Trophoblast cell (in vitro differentiated cells and primary cell): ENCODE measurements around the gene GNGT2.

Experiments
- DNase-seq, 2 donors: peaks; one replicate each; pipeline ENCODE4 v3.0.0-alpha.2; 2016
- H2AFZ ChIP-seq: 2 replicates; pipeline ENCODE4 v1.6.1; 2013; ENCODE audit warnings: low read length, moderate library complexity, mild to moderate bottlenecking; ENCODE audit not compliant: insufficient read depth, poor library complexity
- H2AK5ac ChIP-seq: 2 replicates; pipeline ENCODE4 v1.6.1; 2013; ENCODE audit warnings: mild to moderate bottlenecking, low read length
- H2BK120ac ChIP-seq: 2 replicates; pipeline ENCODE4 v1.6.1; 2013; ENCODE audit warnings: low read length, mild to moderate bottlenecking, moderate library complexity; ENCODE audit not compliant: insufficient read depth, poor library complexity
- H2BK12ac ChIP-seq: 2 replicates; pipeline ENCODE4 v1.6.1; 2013; ENCODE audit warnings: mild to moderate bottlenecking, low read length, moderate library complexity
- H2BK5ac ChIP-seq: 2 replicates; pipeline ENCODE4 v1.6.1; 2013; ENCODE audit warnings: low read length, low read depth, moderate library complexity, mild to moderate bottlenecking; ENCODE audit not compliant: poor library complexity
- H3K14ac ChIP-seq: 2 replicates; pipeline ENCODE4 v1.6.1; 2013; ENCODE audit warnings: mild to moderate bottlenecking, low read length
- H3K18ac ChIP-seq: 2 replicates; pipeline ENCODE4 v1.6.1; 2013; ENCODE audit warnings: mild to moderate bottlenecking, low read length
- H3K23ac ChIP-seq: 2 replicates; pipeline ENCODE4 v1.6.1; 2013; ENCODE audit warnings: low read length
- H3K27ac ChIP-seq: 2 replicates; pipeline ENCODE4 v1.5.1; 2013; ENCODE audit warnings: low read depth, mild to moderate bottlenecking, inconsistent platforms, low read length, moderate library complexity
- H3K27me3 ChIP-seq: 2 replicates; pipeline ENCODE4 v1.6.1; 2013; ENCODE audit warnings: inconsistent platforms, mild to moderate bottlenecking, low read length, moderate library complexity; ENCODE audit not compliant: insufficient read depth
- H3K36me3 ChIP-seq, 2 experiments: 1 replicate in 1 of 2; 2 replicates in 1 of 2; pipeline ENCODE4 v1.6.1; 2013; ENCODE audit warnings: low read length in 2 of 2, mild to moderate bottlenecking in 2 of 2, moderate library complexity in 1 of 2; ENCODE audit not compliant: insufficient read depth in 2 of 2, control insufficient read depth in 1 of 2
- H3K4ac ChIP-seq: 2 replicates; pipeline ENCODE4 v1.6.1; 2013; ENCODE audit warnings: low read depth, mild to moderate bottlenecking, low read length, moderate library complexity
- H3K4me1 ChIP-seq, 2 experiments: 1 replicate in 1 of 2; 2 replicates in 1 of 2; pipeline ENCODE4 v1.6.1; 2013; ENCODE audit warnings: low read length in 2 of 2, mild to moderate bottlenecking in 2 of 2, moderate library complexity in 1 of 2; ENCODE audit not compliant: insufficient read depth in 2 of 2, control insufficient read depth in 1 of 2
- H3K4me2 ChIP-seq: 2 replicates; pipeline ENCODE4 v1.6.1; 2013; ENCODE audit warnings: inconsistent platforms, mild to moderate bottlenecking, low read length, moderate library complexity
- H3K4me3 ChIP-seq: 2 replicates; pipeline ENCODE4 v1.5.1; 2013; ENCODE audit warnings: mild to moderate bottlenecking, low read depth, low read length, inconsistent platforms
- H3K79me1 ChIP-seq: one replicate; pipeline ENCODE4 v1.6.1; 2013; ENCODE audit warnings: low read length
- H3K79me2 ChIP-seq: 2 replicates; pipeline ENCODE4 v1.6.1; 2013; ENCODE audit warnings: low read length, mild to moderate bottlenecking; ENCODE audit not compliant: control insufficient read depth, insufficient read depth, poor library complexity
- H3K9ac ChIP-seq: 2 replicates; pipeline ENCODE4 v1.6.1; 2013; ENCODE audit warnings: mild to moderate bottlenecking, low read length
- H3K9me3 ChIP-seq: 2 replicates; pipeline ENCODE4 v1.6.1; 2013; ENCODE audit warnings: low read depth, mild to moderate bottlenecking, control low read depth, inconsistent platforms, low read length; ENCODE audit not compliant: insufficient read depth
- H4K12ac ChIP-seq: 2 replicates; pipeline ENCODE4 v1.6.1; 2013; ENCODE audit warnings: low read depth, mild to moderate bottlenecking, low read length, moderate library complexity
- H4K8ac ChIP-seq: 2 replicates; pipeline ENCODE4 v1.6.1; 2013; ENCODE audit warnings: low read depth, mild to moderate bottlenecking, low read length, moderate library complexity
- H4K91ac ChIP-seq: one replicate; pipeline ENCODE4 v1.6.1; 2013; ENCODE audit warnings: low read depth, mild to moderate bottlenecking, low read length, moderate library complexity
- WGBS: extraction: QIAGEN DNeasy Blood & Tissue Kit; methylation state at CpG from one replicate; pipeline ENCODE4 v1.1.7; 2013; ENCODE audit warnings: missing lambda C conversion rate; ENCODE audit not compliant: insufficient read length, insufficient coverage; ENCODE audit errors: extremely low coverage; 5-methylcytosine and 5-hydroxymethylcytosine counted together

GNGT2 gene

GRCh38 chr17:49247944-49248343 is 37.6 kb upstream of the GNGT2 start:
- Histone ChIP-seq H2BK5ac (no peak overlapping the region), H3K9ac (no peak overlapping the region), H3K79me1 (peaks cover 3% of the 10 kb centered on the region), H3K36me3 (no peaks in the 10 kb centered on the region), H4K12ac (no peak overlapping the region), H3K14ac (no peak overlapping the region), H3K79me2 (no peaks in the 10 kb centered on the region), H3K27me3 (no peaks in the 10 kb centered on the region), H3K18ac (no peak overlapping the region), H4K91ac (no peak overlapping the region), H3K4me2 (no peak overlapping the region), H2AFZ (no peak overlapping the region), H3K23ac (no peak overlapping the region), H3K4ac (no peak overlapping the region), H4K8ac (no peak overlapping the region), H2BK12ac (no peak overlapping the region), H2AK5ac (no peak overlapping the region), H3K4me3 (no peak overlapping the region), H3K9me3 (no peaks in the 10 kb centered on the region), H2BK120ac (no peak overlapping the region), H3K4me1 (peaks cover 0 to 3% of the 10 kb centered on the region in 2 experiments), H3K27ac (no peak overlapping the region)
- DNase-seq, result no peak
- no CpG with 5 or more reads among the region's 7 CpGs for WGBS

- H3K79me2 ChIP-seq, result no peaks in the 10 kb centered on the region
- H4K8ac ChIP-seq, result no peak overlapping the region
- H3K27ac ChIP-seq, result no peak overlapping the region
- H3K9me3 ChIP-seq, result no peaks in the 10 kb centered on the region
- no peaks in the 10 kb centered on the region for H3K27me3 ChIP-seq
- H3K23ac ChIP-seq, result no peak overlapping the region
- H3K9ac ChIP-seq, result no peak overlapping the region
- no peak overlapping the region for H2BK120ac ChIP-seq
- no peaks in the 10 kb centered on the region for H3K36me3 ChIP-seq
- peaks cover 3% of the 10 kb centered on the region for H3K79me1 ChIP-seq
- H2AK5ac ChIP-seq, result no peak overlapping the region
- no peak overlapping the region for H3K4me2 ChIP-seq
- no peak overlapping the region for H4K91ac ChIP-seq
- DNase-seq, result no peak
- H2AFZ ChIP-seq, result no peak overlapping the region
- H4K12ac ChIP-seq, result no peak overlapping the region
- H3K4me1 ChIP-seq, result no peaks in the 10 kb centered on the region
- no peak overlapping the region for H3K4me3 ChIP-seq
- H3K4ac ChIP-seq, result no peak overlapping the region
- no peak overlapping the region for H3K18ac ChIP-seq
- H2BK12ac ChIP-seq, result no peak overlapping the region
- no CpG with 5 or more reads among the region's 4 CpGs for WGBS
- H3K14ac ChIP-seq, result no peak overlapping the region
- no peak overlapping the region for H2BK5ac ChIP-seq
These were observed 34.5 kb upstream of the GNGT2 start for GRCh38 chr17:49244839-49245238.

- Histone ChIP-seq H3K36me3 (no peaks in the 10 kb centered on the region), H3K9ac (no peak overlapping the region), H3K14ac (no peak overlapping the region), H3K18ac (no peak overlapping the region), H2BK12ac (no peak overlapping the region), H4K8ac (no peak overlapping the region), H3K4ac (no peak overlapping the region), H3K9me3 (no peaks in the 10 kb centered on the region), H3K79me1 (no peaks in the 10 kb centered on the region), H3K4me3 (no peak overlapping the region), H2BK5ac (no peak overlapping the region), H3K4me1 (no peaks in the 10 kb centered on the region), H2AFZ (no peak overlapping the region), H4K12ac (no peak overlapping the region), H2BK120ac (no peak overlapping the region), H2AK5ac (no peak overlapping the region), H3K27ac (no peak overlapping the region), H3K4me2 (no peak overlapping the region), H3K23ac (no peak overlapping the region), H3K27me3 (no peaks in the 10 kb centered on the region), H3K79me2 (no peaks in the 10 kb centered on the region), H4K91ac (no peak overlapping the region)
- no CpG with 5 or more reads among the region's 5 CpGs for WGBS
- DNase-seq, result no peak
These were observed 32.4 kb upstream of the GNGT2 start for GRCh38 chr17:49242813-49243212.

- Histone ChIP-seq H3K18ac (no peak overlapping the region), H4K91ac (no peak overlapping the region), H3K9me3 (peaks cover 2% of the 10 kb centered on the region), H3K4me1 (no peaks in the 10 kb centered on the region), H2BK5ac (no peak overlapping the region), H3K4ac (no peak overlapping the region), H3K36me3 (no peaks in the 10 kb centered on the region), H2BK120ac (no peak overlapping the region), H3K4me3 (no peak overlapping the region), H3K9ac (no peak overlapping the region), H3K27ac (no peak overlapping the region), H3K79me2 (no peaks in the 10 kb centered on the region), H3K27me3 (no peaks in the 10 kb centered on the region), H2BK12ac (no peak overlapping the region), H3K4me2 (no peak overlapping the region), H2AFZ (no peak overlapping the region), H4K12ac (no peak overlapping the region), H4K8ac (no peak overlapping the region), H3K23ac (no peak overlapping the region), H2AK5ac (no peak overlapping the region), H3K79me1 (peaks cover 1% of the 10 kb centered on the region), H3K14ac (no peak overlapping the region)
- no CpG with 5 or more reads among the region's 9 CpGs for WGBS
- no peak for DNase-seq
These were observed 31.5 kb upstream of the GNGT2 start for GRCh38 chr17:49241692-49242397.
